NB4 (cell line): Measurements from ENCODE around the gene MSX1.

Source experiments
- TF ChIP-seq, protein P1 (sequence below): IDR thresholded peaks from one replicate; pipeline ENCODE4 v1.5.1; 2012; ENCODE audit warnings: low read depth, low read length
- TF ChIP-seq, protein P2 (sequence below): IDR thresholded peaks from 2 replicates; pipeline ENCODE4 v1.6.1; 2011; ENCODE audit warnings: low read depth, low read length

DNA sequence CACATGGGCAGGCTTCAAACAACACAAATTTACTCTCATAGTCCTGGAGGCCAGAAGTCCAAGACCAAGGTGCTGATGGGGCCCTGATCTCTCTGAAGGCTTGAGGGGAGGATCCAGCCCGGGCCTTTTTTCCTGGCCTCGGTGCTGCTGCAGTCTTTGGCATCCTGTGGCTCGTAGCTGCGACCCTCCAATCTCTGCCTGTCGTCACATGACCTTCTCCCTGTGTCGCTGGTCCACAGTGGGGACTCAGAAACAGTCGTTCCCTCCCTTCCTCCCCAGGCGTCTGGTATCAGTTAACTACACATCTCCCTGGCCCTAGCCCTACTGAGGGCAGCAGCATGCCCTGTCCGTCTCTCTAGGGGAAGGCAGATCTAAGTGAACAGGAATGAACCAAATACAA lies 19.1 kb upstream of the MSX1 start:
- TF ChIP-seq, protein P1, sequence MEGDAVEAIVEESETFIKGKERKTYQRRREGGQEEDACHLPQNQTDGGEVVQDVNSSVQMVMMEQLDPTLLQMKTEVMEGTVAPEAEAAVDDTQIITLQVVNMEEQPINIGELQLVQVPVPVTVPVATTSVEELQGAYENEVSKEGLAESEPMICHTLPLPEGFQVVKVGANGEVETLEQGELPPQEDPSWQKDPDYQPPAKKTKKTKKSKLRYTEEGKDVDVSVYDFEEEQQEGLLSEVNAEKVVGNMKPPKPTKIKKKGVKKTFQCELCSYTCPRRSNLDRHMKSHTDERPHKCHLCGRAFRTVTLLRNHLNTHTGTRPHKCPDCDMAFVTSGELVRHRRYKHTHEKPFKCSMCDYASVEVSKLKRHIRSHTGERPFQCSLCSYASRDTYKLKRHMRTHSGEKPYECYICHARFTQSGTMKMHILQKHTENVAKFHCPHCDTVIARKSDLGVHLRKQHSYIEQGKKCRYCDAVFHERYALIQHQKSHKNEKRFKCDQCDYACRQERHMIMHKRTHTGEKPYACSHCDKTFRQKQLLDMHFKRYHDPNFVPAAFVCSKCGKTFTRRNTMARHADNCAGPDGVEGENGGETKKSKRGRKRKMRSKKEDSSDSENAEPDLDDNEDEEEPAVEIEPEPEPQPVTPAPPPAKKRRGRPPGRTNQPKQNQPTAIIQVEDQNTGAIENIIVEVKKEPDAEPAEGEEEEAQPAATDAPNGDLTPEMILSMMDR, result no peak
- TF ChIP-seq, protein P2, sequence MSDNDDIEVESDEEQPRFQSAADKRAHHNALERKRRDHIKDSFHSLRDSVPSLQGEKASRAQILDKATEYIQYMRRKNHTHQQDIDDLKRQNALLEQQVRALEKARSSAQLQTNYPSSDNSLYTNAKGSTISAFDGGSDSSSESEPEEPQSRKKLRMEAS, result no peak
